ENCODE measurements around the gene SATB2.

Gene SATB2

GRCh38 chr2:199317646-199318045 is 140.1 kb downstream of the SATB2 start:
- DNase-seq: no peak

DNA sequence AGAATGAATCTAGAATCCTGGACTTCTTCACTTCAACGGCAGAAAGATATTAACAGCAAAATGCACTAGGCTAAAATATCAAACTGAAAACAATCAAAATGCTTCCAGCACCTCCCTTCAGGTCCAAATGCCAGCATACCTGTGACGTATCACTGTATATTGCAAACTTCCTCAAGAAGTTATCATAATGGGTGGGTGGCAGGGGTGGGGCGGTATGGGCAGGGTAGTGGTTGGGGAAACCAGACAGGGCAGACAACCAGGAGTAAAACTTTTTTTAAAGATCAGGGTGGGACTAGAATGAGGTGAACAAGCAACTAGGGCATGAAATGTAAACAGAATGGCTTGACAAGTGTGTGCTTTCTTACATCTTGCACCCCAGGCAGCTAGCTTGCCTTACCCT is 140.9 kb downstream of the SATB2 start:
- no peak for DNase-seq

DNA sequence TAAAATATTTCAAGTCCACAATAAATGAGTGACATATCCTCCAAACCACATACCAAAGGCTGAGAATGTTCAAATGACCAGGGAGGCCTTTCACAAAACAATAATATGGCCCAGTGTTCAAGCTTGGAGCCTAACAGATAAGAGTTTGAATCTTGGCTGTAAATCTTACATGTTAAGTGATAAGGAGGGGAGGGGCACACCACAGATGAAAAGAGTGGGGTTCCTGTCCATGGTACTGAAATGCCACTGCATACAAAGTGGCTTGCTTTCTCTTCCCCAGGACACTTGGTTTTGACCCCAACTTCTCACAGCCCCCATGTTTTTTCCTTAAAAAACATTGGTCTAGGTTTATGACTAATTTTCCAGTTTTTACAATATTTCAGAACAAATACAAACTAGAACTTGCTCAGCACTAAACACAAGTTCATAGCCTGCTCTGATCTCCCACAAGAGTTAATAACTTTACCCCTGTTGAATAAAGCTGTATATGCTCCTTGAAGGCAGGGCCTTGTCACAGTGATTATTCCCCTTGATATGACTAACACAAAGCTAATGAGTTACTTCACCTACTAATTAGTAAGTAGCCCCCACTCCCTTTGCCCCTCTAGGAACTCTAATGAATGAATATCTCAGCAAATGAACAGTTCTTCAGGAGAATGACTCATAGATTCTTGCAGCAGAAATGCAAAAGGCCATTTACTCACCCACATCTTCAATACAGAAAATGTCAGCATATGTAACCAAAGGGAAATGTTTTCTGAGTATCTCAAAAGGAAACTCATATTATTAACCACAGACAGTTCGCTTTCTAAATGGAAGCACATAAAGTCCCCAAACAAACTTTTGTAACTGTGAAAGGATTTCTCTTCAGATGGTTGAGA is 142.2 kb downstream of the SATB2 start:
- DNase-seq: no peak

DNA sequence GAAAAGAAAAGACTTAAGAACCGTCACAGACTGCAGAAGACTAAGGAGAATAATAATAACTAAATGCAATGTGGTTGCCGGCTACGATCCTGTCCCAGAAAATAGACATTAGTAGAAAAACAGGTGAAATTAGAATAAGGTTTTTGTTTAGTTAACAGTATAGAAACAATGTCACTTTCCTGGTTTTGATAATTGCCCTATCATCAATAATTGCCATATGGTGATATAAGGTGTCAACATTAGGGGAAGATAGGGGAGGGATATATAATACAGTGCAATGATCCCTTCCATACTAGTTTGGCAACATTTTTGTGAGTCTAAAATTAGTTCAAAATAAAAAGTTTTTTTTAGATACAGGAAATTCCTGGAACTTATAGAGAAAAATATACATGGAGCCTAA is 144.8 kb downstream of the SATB2 start:
- no peak for DNase-seq

GRCh38 chr2:199310771-199311585 is 146.8 kb downstream of the SATB2 start:
- no peak for DNase-seq

GRCh38 chr2:199309973-199310372 is 147.8 kb downstream of the SATB2 start:
- no peak for DNase-seq

DNA sequence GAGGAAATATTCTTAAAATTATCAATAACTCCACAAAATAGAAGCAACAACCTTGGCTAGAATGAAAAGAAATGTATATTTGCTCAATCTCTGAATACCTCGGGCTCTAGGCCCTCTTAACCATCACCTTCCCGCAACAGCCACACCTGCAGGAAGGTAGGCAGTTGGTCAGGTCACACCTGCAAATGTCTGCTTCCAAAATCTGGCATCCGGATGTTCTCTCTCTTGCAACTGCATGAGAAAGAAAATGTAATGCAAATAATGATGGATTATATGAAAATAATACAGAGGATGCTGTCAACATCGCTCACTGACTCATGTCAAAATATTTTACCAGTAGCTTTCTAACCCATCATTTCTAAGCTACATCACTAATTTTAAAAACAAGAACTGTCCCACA is 148.3 kb downstream of the SATB2 start:
- DNase-seq: no peak

- no peak for DNase-seq
These were observed 149.2 kb downstream of the SATB2 start for GRCh38 chr2:199308567-199308966.

DNA sequence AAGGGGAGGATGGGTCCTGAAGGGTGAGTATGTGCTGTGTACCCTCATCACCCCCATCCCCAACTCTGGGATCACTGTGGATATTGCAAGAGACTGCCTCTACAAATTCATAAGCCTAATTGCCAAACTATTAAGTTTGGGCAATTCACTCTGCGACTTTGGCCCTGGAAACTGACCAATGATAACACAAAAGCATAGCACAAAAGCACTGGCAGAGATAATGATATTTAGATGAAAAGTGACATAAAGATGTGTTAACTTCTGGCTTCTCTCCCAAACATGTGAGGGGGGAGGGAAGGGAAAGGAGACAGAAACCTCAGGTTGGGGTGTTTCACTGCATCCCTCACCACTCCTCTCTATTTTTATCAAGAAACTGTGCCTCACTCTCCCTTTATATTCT is 150.3 kb downstream of the SATB2 start:
- DNase-seq: no peak

DNA sequence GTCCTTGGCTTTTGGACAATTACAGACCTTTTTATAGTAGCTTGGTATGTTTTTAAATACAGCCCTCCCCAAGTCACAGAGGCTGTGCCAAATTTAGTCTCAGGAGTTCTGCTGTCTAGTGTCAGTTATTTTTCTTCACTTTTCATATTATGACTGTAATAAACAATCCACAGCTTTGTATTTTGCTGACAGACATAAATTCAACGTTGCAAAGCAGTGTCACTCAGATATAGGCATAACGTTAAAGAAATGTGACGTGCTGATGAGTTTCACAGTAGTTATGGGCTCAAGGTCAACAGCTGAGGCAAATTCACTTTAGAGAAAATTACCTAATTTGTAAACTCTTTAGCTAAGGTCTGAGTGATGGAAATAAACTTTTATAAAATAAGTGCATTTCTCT is 151.6 kb downstream of the SATB2 start:
- no peak for DNase-seq

DNA sequence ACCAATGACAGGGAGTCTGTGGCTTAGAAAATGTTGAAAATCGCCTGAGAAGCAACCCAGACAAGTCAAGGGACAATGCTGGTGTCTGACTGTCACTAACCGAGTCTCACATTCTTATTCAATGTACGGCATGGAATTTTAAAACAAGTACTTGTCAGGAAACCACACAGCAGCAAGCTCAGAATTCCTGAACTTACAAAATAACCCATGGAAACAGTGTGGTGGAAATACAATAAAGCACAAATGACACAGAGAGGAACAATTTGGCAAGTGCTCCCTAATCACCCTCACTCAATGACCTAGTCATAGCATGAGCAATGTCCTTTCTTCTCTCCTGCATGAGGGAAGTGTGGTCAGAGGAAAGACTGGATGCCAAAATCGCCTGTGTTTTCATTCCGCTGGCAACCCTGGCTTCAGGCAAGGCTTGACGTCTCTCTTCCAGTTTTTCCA is 154.0 kb downstream of the SATB2 start:
- no peak for DNase-seq

- DNase-seq: no peak
These were observed 154.9 kb downstream of the SATB2 start for GRCh38 chr2:199302851-199303250.

- no peak for DNase-seq
These were observed 169.3 kb downstream of the SATB2 start for GRCh38 chr2:199288424-199288823.

DNA sequence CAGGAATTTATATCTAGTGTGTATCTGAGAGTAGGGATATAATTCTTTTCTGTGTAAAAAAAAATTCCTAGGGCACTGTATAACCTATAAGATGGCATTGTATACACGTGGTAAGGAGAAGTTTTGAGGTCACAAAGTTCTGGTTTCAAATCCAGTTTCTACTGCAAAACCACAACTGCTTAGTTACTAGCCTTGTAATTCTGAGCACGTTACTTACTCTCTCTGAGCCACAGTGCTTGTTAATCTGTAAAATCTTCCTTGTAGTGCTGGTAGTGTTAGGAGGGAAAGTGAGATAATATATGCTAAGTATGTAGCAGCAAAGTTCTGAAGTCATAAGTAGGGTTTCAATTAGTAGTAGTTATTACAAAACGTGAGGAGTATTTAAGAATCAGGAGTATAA is 175.4 kb downstream of the SATB2 start:
- DNase-seq: no peak

DNA sequence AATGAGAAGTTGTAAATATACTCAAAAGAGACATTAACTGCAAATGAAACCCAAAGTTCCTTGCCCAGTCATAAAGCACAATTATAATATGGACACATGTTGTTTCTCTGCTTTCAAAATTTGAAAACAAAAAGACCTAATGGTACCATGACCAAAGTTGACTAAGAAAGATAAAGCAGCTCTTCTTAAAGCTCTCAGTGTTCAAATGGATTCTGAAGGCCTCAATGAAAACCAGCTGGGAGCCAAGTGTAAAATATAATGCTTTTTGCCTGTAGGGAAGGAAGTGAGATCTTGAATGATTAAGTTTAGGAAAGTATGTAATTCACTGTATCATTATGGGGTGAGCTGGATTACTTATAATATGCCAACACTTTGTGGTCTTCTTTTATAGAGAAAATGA is 178.6 kb downstream of the SATB2 start:
- no peak for DNase-seq

DNA sequence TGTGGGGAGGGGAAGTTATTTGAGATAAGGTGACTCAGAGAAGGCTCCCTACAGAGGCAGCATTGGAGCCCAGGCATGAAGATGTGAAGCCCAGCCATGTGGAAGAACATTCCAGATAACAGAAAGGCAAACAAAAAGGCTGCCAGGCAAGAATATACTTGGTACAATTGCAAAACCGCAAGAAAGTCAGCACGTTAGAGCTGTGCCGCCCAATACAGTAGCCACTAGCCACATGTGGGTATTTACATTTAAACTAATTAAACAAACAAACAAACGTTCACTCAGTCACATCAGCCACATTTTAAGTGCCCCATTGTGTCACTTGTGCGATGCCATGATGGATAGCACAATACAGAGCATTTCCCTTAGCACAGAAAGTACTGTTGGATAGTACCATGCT is 179.6 kb downstream of the SATB2 start:
- DNase-seq: no peak

- no peak for DNase-seq
These were observed 184.7 kb downstream of the SATB2 start for GRCh38 chr2:199273042-199273511.

DNA sequence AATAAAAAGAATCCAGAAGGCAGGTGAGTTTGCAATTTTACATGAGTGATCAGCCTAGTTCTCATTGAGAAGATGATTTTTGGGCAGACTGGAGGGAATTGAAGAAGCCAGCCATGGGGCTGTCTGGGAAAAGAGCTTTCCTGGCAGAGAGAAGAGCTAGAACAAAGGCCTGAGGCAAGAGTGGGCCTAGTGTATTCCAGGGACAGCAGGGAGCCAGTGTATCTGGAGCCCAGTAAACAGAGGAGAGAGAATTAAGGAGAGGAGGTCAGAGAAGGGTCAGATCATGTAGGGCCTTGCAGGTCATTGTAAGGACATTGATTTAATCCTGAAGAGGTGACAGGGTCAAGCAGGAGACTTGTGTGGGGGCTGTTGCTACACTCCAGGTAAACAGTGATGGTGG is 195.8 kb downstream of the SATB2 start:
- DNase-seq: no peak

GRCh38 chr2:199261239-199261638 is 196.5 kb downstream of the SATB2 start:
- no peak for DNase-seq

GRCh38 chr2:199259671-199260070 is 198.1 kb downstream of the SATB2 start:
- DNase-seq: no peak

DNA sequence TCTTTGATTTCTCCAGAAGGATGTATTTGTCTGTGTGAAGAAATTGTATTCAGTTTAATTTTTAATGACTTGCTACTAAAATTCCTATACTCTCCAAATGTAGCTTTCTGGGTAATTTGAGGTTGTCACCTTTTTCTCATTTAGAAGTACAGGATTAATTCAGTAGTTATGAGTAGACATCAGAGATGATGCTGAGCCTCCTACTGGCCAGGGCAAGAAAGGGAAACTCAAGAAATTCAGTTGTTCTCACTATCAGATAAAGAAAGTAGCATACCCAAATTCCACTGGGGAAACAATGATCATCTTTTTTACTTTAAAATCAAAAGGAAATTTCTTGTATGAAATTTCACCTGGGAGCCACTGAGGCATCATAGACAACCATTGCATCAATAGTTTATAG is 199.4 kb downstream of the SATB2 start:
- no peak for DNase-seq

GRCh38 chr2:199257261-199258224 is 200.2 kb downstream of the SATB2 start:
- DNase-seq: no peak

- no peak for DNase-seq
These were observed 227.6 kb downstream of the SATB2 start for GRCh38 chr2:199230091-199230490.

Measured in CD4-positive, alpha-beta T cell treated with Interleukin-17A for 1 hour (primary cell).